ENCODE data around the gene TRAF4. TPM values are rescaled to one million over a fixed set of nuclear protein-coding genes. Genes with fewer than 3 reads are reported as not detected.
"Not testable (repeated sequence)": the region's sequence is repeated elsewhere in the genome, so short reads cannot be mapped to it uniquely, and the experiment has no call there.

The TRAF4 gene
- total RNA-seq, 1 donor = 21.3 TPM

DNA sequence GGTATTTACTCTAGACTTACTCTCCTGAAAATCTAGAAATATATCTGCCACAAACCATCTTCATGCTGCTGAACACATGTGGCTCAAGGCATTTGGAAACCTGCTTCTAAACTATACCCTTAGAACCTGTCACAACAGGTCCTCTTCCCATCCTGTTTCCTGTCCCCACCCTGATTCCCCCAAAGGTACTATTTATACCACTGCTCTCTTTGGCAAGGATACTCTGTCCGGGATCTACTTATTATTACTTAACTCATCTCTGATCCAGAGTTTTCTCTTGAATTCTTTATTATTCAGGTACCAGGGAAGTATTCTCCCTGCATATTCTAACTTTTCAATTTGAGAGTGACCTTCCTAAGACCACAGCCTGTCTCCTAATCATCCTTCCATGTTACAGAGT is 33.4 kb downstream of the TRAF4 start:
- TF ChIP-seq, protein P1, sequence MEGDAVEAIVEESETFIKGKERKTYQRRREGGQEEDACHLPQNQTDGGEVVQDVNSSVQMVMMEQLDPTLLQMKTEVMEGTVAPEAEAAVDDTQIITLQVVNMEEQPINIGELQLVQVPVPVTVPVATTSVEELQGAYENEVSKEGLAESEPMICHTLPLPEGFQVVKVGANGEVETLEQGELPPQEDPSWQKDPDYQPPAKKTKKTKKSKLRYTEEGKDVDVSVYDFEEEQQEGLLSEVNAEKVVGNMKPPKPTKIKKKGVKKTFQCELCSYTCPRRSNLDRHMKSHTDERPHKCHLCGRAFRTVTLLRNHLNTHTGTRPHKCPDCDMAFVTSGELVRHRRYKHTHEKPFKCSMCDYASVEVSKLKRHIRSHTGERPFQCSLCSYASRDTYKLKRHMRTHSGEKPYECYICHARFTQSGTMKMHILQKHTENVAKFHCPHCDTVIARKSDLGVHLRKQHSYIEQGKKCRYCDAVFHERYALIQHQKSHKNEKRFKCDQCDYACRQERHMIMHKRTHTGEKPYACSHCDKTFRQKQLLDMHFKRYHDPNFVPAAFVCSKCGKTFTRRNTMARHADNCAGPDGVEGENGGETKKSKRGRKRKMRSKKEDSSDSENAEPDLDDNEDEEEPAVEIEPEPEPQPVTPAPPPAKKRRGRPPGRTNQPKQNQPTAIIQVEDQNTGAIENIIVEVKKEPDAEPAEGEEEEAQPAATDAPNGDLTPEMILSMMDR (IDR thresholded peaks at IDR 0.05; ENCODE audit: insufficient read depth, low read length) = no peak
- no peak for DNase-seq (ENCODE audit: low read depth)
- no peak overlapping the region for H3K4me3 ChIP-seq (ENCODE audit: low read depth, low read length)

DNA sequence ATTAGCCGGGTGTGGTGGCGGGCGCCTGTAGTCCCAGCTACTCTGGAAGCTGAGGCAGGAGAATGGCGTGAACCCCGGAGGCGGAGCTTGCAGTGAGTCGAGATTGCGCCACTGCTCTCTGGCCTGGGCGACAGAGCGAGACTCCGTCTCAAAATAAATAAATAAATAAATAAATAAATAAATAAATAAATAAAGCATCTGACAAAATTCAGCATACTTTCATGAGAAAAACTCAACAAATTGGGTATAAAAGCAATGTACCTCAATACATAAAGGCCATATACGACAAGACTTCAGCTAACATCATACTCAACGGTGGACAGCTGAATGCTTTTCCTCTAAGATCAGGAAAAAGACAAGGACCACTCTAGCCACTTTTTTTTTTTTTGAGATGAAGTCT is 35.8 kb downstream of the TRAF4 start:
- not testable (repeated sequence) for H3K4me3 ChIP-seq (ENCODE audit: low read depth, low read length)

DNA sequence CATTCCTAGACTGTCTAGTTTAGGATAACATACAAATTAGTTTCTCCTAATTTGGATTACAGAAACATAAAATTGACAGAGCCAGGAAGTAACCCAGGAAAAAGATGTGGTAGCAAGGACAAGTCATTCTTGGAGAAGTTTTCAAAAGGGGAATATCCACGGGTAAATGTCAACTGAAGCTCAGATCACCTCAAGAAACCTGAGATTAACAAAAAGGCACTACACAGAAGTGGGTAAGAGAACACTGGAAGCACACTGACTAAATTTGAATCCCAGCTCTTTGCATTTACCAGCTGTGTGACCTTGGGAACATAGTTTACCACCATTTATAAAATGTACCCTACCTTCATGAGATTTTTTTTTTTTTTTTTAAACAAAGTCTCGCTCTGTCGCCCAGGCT is 39.4 kb downstream of the TRAF4 start:
- no peak for DNase-seq (ENCODE audit: low read depth)
- TF ChIP-seq, protein P1 (IDR thresholded peaks at IDR 0.05; ENCODE audit: insufficient read depth, low read length) = no peak
- no peak overlapping the region for H3K4me3 ChIP-seq (ENCODE audit: low read depth, low read length)

More for the DNA sequence above, 35.8 kb downstream of the TRAF4 start:
- DNase-seq (ENCODE audit: low read depth) = not testable (repeated sequence)

DNA sequence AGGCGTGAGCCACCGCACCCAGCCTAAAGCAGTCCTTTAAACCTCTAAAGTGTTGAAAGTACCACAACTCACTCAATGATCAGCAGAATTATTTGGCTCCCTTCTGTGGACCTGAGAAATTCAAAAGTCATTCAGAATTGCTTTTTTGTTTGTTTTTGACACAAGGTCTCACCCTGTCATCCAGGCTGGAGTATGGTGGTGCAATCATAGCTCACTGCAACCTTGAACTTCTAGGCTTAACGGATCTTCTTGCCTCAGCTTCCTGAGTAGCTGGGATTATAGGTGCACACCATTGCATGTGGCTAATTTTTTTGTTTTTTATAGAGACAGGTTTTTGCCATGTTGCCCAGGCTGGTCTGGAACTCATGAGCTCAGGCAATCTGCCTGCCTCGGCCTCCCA is 44.3 kb downstream of the TRAF4 start:
- H3K4me3 ChIP-seq (ENCODE audit: low read depth, low read length) = no peak overlapping the region
- TF ChIP-seq, protein P1 (IDR thresholded peaks at IDR 0.05; ENCODE audit: insufficient read depth, low read length) = no peak
- no peak for DNase-seq (ENCODE audit: low read depth)

DNA sequence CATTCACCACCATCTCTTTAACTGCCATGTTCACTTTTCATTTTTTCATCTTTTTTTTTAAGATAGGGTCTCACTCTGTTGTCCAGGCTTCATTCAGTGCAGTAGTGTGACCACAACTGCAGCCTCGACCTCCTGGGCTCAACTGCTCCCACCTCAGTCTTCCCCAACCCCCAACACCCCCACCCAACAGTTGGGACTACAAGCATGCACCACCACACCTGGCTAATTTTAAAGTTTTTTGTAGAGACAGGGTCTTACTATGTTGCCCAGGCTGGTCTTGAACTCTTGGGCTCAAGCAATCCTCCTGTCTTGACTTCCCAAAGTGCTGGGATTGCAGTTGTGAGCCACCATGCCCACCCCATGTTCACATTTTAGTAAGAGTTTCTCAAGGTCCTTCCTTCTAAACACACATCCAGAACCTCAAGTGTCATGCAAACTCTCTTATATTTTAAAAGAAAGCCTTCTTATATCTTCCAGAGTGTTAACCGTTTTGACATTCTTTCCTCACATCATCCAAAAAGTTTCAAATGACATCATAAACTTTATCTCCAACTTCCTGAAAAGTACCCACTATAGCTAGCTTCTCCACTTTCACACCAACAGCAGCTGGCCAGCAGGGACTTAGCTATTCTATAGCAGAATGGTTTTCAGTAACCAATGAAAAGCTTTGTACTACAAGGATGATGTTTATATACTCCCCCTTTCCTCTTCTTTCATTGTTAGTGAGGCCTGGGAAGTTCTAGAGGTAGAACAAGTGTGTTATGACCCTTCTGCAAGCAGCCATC is 49.3 kb downstream of the TRAF4 start:
- DNase-seq (ENCODE audit: low read depth) = peak; percentile 4
- TF ChIP-seq, protein P1 (IDR thresholded peaks at IDR 0.05; ENCODE audit: insufficient read depth, low read length) = no peak
- no peak overlapping the region for H3K4me3 ChIP-seq (ENCODE audit: low read depth, low read length)

DNA sequence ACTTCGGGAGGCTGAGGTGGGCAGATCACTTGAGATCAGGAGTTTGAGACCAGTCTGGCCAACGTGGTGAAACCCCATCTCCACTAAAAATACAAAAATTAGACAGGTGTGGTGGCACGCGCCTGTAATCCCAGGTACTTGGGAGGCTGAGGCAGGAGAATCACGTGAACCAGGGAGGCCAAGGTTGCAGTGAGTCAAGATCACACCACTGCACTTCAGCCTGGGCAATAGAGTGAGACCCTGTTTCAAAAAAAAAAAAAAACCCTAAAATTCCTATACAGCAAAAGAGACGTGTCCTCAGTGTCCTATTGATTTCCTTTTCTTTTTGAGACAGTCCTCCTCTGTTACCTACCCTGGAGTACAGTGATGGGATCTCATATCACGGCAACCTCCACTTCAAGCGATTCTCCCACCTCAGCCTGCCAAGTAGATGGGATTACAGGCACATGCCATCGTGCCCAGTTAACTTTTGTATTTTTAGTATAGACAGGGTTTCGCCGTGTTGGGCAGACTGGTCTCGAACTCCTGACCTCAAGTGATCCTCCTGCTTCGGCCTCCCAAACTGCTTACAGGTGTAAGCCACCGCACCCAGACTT is 51.1 kb downstream of the TRAF4 start:
- DNase-seq (ENCODE audit: low read depth); H3K4me3 ChIP-seq (ENCODE audit: low read depth, low read length): not testable (repeated sequence)

DNA sequence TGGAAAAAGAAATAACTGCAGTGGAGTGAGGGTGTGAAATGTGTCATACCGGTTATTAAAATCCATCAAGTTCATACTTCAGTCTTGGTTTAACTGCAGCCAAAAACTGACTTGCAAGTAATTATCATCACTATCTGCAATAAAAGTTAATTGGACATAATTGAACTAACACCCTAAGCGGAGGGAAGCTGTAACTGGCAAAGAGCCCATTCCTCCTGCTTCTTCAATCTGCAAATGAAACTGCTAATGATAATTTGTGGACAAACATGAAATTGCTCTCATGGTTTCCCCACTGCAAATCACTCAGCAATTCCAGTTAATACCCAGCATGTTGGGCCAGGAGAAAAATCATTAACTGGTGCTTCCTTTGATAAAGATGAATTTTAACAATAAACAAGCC is 52.3 kb downstream of the TRAF4 start:
- H3K4me3 ChIP-seq (ENCODE audit: low read depth, low read length) = no peak overlapping the region
- TF ChIP-seq, protein P1 (IDR thresholded peaks at IDR 0.05; ENCODE audit: insufficient read depth, low read length) = no peak
- no peak for DNase-seq (ENCODE audit: low read depth)

Small RNAs within 50 kb of the gene (small RNA-seq; reads per million reads assigned to genes)
- gene SNORD42A = not detected
- gene SNORD42B = 0.19 reads per million
- gene SNORD4A = not detected
- gene SNORD4B = not detected

Other genes with a start within 250 kb of the TRAF4 start
- gene FOXN1, start 237.7 kb upstream of the TRAF4 start, total RNA-seq (ENCODE audit: low replicate concordance) = not detected in 2 replicates
- 12.2 and 18.2 TPM in 2 replicates for gene UNC119, start 191.4 kb upstream of the TRAF4 start, total RNA-seq (ENCODE audit: low replicate concordance)
- 15.8 and 26.9 TPM in 2 replicates for gene PIGS, start 172.5 kb upstream of the TRAF4 start, total RNA-seq (ENCODE audit: low replicate concordance)
- gene ALDOC, start 167.1 kb upstream of the TRAF4 start, total RNA-seq (ENCODE audit: low replicate concordance) = 17.6 and 36.3 TPM in 2 replicates
- 7.4 and 31.8 TPM in 2 replicates for gene SPAG5, start 145.0 kb upstream of the TRAF4 start, total RNA-seq (ENCODE audit: low replicate concordance)
- 4.3 TPM in 1 of 2 replicates, not detected in the other for gene RSKR, start 129.8 kb upstream of the TRAF4 start, total RNA-seq (ENCODE audit: low replicate concordance)
- 99.3 and 200 TPM in 2 replicates for gene BLTP2, start 98.9 kb upstream of the TRAF4 start, total RNA-seq (ENCODE audit: low replicate concordance)
- 32.5 and 36.9 TPM in 2 replicates for gene SDF2, start 82.1 kb upstream of the TRAF4 start, total RNA-seq (ENCODE audit: low replicate concordance)
- 46.8 and 60.5 TPM in 2 replicates for gene SUPT6H, start 81.8 kb upstream of the TRAF4 start, total RNA-seq (ENCODE audit: low replicate concordance)
- gene PROCA1, start 32.1 kb upstream of the TRAF4 start, total RNA-seq (ENCODE audit: low replicate concordance) = 0.49 and 1.5 TPM in 2 replicates
- gene RAB34, start 26.1 kb upstream of the TRAF4 start, total RNA-seq (ENCODE audit: low replicate concordance) = 154 and 412 TPM in 2 replicates
- gene RPL23A, start 24.0 kb upstream of the TRAF4 start, total RNA-seq (ENCODE audit: low replicate concordance) = 322 and 1,093 TPM in 2 replicates
- 7.8 TPM in 1 of 2 replicates, not detected in the other for gene TLCD1, start 17.8 kb upstream of the TRAF4 start, total RNA-seq (ENCODE audit: low replicate concordance)
- gene NEK8, start 15.2 kb upstream of the TRAF4 start, total RNA-seq (ENCODE audit: low replicate concordance) = 4.9 and 6.8 TPM in 2 replicates
- gene FAM222B, start 98.8 kb downstream of the TRAF4 start, total RNA-seq (ENCODE audit: low replicate concordance) = 1.6 and 7.0 TPM in 2 replicates
- gene ERAL1, start 111.0 kb downstream of the TRAF4 start, total RNA-seq (ENCODE audit: low replicate concordance) = 16.3 and 38.1 TPM in 2 replicates
- gene FLOT2, start 153.7 kb downstream of the TRAF4 start, total RNA-seq (ENCODE audit: low replicate concordance) = 13.0 and 39.9 TPM in 2 replicates
- 5.6 and 8.3 TPM in 2 replicates for gene DHRS13, start 159.1 kb downstream of the TRAF4 start, total RNA-seq (ENCODE audit: low replicate concordance)
- 25.7 and 58.1 TPM in 2 replicates for gene PHF12, start 207.5 kb downstream of the TRAF4 start, total RNA-seq (ENCODE audit: low replicate concordance)

All from fibroblast of the aortic adventitia (primary cell).